HG03469 (cell line): Measurements from ENCODE around the gene PTAFR.
"Not testable (repeated sequence)": the region's sequence is repeated elsewhere in the genome, so short reads cannot be mapped to it uniquely, and the experiment has no call there.

Source experiments
- ATAC-seq: cut with Tn5 transposase; IDR thresholded peaks from one replicate; pipeline ENCODE4 v1.9.1; 2021; ENCODE audit warnings: mild to moderate bottlenecking, moderate library complexity, moderate number of reproducible peaks; ENCODE audit not compliant: unreplicated experiment

PTAFR gene

DNA sequence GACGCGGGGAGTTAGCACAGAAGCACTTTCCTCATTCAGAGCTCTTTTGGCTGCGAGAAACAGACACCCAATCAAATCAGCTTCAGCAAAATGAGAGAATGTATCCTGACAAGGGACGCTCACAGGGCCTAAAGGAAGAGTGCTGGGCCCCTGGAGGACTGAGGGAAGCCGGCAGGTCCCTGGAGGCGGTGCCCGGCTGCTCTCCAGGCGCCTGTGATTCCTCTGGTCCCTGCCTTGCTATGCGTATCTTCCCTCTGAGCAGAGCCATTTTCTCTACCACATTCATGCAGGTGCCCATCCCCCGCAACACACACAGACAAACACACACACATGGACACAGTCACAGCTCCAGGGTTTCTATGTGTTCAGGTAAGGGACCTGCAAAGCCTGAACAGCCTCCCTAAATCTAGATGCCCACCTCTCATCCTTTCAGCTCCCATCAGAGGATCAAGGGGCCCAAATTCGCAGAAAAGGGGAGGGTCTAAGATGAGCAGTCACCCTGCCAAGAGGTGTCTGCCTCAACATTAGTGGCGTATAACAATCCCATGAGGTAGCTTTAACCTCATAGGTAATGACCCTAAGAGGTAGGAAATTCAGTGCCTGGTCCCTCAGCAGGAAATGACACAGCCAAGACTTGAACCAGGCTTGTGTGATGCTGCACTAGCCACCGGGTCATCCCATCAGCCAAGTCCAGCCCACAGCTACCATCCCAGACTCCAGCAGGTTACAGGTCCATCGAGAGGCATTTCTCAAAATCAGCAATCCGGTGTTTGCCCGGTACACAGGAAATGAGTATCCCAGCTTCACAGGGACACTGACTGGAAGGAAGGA lies 29.0 kb downstream of the PTAFR start:
- no peak for ATAC-seq

- ATAC-seq, result no peak
These were observed 30.8 kb downstream of the PTAFR start for GRCh38 chr1:28145728-28146127.

GRCh38 chr1:28144203-28145135 lies 32.0 kb downstream of the PTAFR start:
- ATAC-seq, result peak; percentile 39

DNA sequence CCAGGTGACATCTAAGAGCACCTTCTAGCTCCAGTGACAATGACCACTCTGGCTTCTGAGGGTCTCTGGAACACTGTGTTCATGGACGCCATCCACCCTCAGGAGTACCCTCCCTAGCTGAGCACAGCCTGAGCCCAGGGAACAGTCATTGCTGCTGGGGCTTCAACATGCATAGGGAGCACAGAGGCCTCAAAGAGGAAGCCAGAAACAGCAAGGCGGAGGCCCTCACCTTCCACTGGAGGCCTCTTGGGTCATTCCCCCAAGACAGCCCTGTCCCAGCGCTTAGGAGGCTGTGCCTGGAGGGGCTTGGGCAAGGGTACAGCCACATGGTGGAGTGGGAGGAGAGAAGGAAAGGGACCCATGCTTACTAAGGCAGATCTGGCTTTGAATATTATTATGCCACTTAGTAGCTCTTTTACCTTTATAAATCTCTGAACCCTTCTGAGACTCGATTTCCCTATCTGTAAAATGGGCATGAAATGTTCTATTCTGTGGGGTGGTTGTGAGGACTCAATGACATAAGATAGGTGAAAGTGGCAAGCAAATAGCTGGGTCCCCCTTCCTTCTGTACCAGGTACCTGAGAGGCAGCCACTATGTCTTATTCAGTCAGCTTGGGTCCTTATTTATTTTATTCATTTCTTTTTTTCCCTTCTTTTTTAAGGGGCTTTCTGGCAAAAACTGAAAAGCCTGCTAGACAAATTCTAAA lies 32.8 kb downstream of the PTAFR start:
- ATAC-seq, result no peak

DNA sequence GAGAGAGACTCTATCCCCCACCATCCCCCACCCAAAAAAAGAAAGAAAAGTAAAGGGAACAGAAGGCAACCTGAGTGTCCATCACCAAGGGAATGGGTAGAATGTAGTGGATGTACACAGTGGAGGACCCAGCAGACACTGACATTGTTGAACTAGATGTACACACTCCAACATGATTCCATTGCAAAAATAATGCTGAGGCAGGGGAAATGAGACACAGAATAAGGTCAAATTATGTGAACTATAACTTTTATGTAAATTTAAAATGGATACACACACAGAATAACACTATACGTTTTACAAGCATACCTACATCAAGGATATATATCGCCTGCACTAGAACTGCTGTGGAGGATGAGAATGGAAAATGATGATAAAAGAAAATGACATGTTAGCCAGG lies 34.8 kb downstream of the PTAFR start:
- ATAC-seq, result no peak

- ATAC-seq, result not testable (repeated sequence)
These were observed 36.6 kb downstream of the PTAFR start for GRCh38 chr1:28139866-28140265.

GRCh38 chr1:28139025-28139712 lies 37.3 kb downstream of the PTAFR start:
- no peak for ATAC-seq

DNA sequence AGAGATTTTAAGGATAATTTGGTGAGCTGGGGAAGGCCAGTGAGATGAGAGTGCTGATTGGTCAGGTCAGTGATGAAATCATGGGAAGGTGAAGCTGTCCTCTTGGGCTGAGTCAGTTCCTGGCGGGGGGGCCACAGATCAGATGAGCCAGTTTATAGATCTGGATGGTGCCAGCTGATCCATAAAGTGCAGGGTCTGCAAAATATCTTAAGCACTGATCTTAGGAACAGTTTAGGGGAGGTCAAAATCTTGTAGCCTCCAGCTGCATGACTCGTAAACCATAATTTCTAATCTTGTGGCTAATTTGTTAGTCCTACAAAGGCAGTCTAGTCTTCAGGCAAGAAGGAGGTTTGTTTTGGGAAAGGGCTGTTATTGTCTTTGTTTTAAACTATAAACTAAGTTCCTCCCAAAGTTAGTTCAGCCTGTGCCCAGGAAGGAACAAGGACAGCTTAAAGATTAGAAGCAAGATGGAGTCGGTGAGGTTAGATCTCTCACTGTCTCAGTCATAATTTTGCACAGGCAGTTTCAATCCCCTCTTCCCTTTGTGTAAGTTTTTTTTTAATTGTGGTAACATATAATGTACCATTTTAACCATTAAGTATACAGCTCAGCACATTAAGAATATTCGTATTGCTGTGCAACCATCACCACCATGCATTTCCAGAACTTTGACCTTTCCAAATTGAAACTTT lies 39.4 kb downstream of the PTAFR start:
- ATAC-seq, result no peak

GRCh38 chr1:28136169-28136921 lies 40.1 kb downstream of the PTAFR start:
- no peak for ATAC-seq

- ATAC-seq, result no peak
These were observed 40.9 kb downstream of the PTAFR start for GRCh38 chr1:28135371-28136168.

GRCh38 chr1:28134651-28135207 lies 41.8 kb downstream of the PTAFR start:
- ATAC-seq, result no peak

GRCh38 chr1:28132171-28133167 lies 44.0 kb downstream of the PTAFR start:
- ATAC-seq, result no peak

GRCh38 chr1:28130901-28131300 lies 45.6 kb downstream of the PTAFR start:
- no peak for ATAC-seq

- ATAC-seq, result no peak
These were observed 47.3 kb downstream of the PTAFR start for GRCh38 chr1:28129150-28129549.

GRCh38 chr1:28127617-28128257 lies 48.8 kb downstream of the PTAFR start:
- ATAC-seq, result no peak

GRCh38 chr1:28126783-28127490 lies 49.6 kb downstream of the PTAFR start:
- ATAC-seq, result no peak
